ENCODE results near the gene MYH14. TPM values are rescaled to one million over a fixed set of nuclear protein-coding genes. Genes with fewer than 3 reads are reported as not detected.

MYH14 gene
- total RNA-seq, 1 donor from 2014 or later: not detected

- no peak for DNase-seq (ENCODE audit: low spot score)
- no peak for TF ChIP-seq CTCF (IDR thresholded peaks at IDR 0.05; ENCODE audit: unreplicated experiment)
- H3K27me3 Mint-ChIP-seq (ENCODE audit: unreplicated experiment): peaks cover 6% of the 10 kb centered on the region
- H3K27ac Mint-ChIP-seq (ENCODE audit: unreplicated experiment): no peak overlapping the region
- H3K36me3 Mint-ChIP-seq (ENCODE audit: low read depth, unreplicated experiment): peaks cover 14% of the 10 kb centered on the region
- peaks cover 26% of the 10 kb centered on the region for H3K9me3 Mint-ChIP-seq (ENCODE audit: unreplicated experiment)
- no peaks in the 10 kb centered on the region for H3K4me1 Mint-ChIP-seq (ENCODE audit: unreplicated experiment)
- no peak overlapping the region for H3K4me3 Mint-ChIP-seq (ENCODE audit: unreplicated experiment)
These were observed 77.6 kb downstream of the MYH14 start for GRCh38 chr19:50280983-50281382.

- Mint-ChIP-seq H3K4me1 (ENCODE audit: unreplicated experiment) (no peaks in the 10 kb centered on the region), H3K36me3 (ENCODE audit: low read depth, unreplicated experiment) (peaks cover 14% of the 10 kb centered on the region), H3K9me3 (ENCODE audit: unreplicated experiment) (peaks cover 22% of the 10 kb centered on the region), H3K27me3 (ENCODE audit: unreplicated experiment) (peaks cover 3% of the 10 kb centered on the region), H3K4me3 (ENCODE audit: unreplicated experiment) (no peak overlapping the region), H3K27ac (ENCODE audit: unreplicated experiment) (no peak overlapping the region)
- no peak for DNase-seq (ENCODE audit: low spot score)
- no peak for TF ChIP-seq CTCF (IDR thresholded peaks at IDR 0.05; ENCODE audit: unreplicated experiment)
These were observed 78.1 kb downstream of the MYH14 start for GRCh38 chr19:50281491-50281890.

GRCh38 chr19:50285833-50286232 lies 82.4 kb downstream of the MYH14 start:
- H3K36me3 Mint-ChIP-seq (ENCODE audit: low read depth, unreplicated experiment): peaks cover 25% of the 10 kb centered on the region

GRCh38 chr19:50286443-50286842 lies 83.0 kb downstream of the MYH14 start:
- no peak overlapping the region for H3K27ac Mint-ChIP-seq (ENCODE audit: unreplicated experiment)
- peaks cover 40% of the 10 kb centered on the region for H3K9me3 Mint-ChIP-seq (ENCODE audit: unreplicated experiment)
- no peak for TF ChIP-seq CTCF (IDR thresholded peaks at IDR 0.05; ENCODE audit: unreplicated experiment)
- no peaks in the 10 kb centered on the region for H3K4me1 Mint-ChIP-seq (ENCODE audit: unreplicated experiment)
- peaks cover 13% of the 10 kb centered on the region for H3K27me3 Mint-ChIP-seq (ENCODE audit: unreplicated experiment)
- DNase-seq (ENCODE audit: low spot score): no peak
- peaks cover 23% of the 10 kb centered on the region for H3K36me3 Mint-ChIP-seq (ENCODE audit: low read depth, unreplicated experiment)
- no peak overlapping the region for H3K4me3 Mint-ChIP-seq (ENCODE audit: unreplicated experiment)

More at GRCh38 chr19:50285833-50286232, 82.4 kb downstream of the MYH14 start:
- Mint-ChIP-seq H3K27me3 (ENCODE audit: unreplicated experiment) (peaks cover 11% of the 10 kb centered on the region), H3K9me3 (ENCODE audit: unreplicated experiment) (peaks cover 44% of the 10 kb centered on the region), H3K27ac (ENCODE audit: unreplicated experiment) (no peak overlapping the region), H3K4me3 (ENCODE audit: unreplicated experiment) (no peak overlapping the region), H3K4me1 (ENCODE audit: unreplicated experiment) (no peaks in the 10 kb centered on the region)
- no peak for DNase-seq (ENCODE audit: low spot score)
- TF ChIP-seq CTCF (IDR thresholded peaks at IDR 0.05; ENCODE audit: unreplicated experiment): no peak

- Mint-ChIP-seq H3K9me3 (ENCODE audit: unreplicated experiment) (peaks cover 40% of the 10 kb centered on the region), H3K36me3 (ENCODE audit: low read depth, unreplicated experiment) (peaks cover 23% of the 10 kb centered on the region), H3K4me1 (ENCODE audit: unreplicated experiment) (no peaks in the 10 kb centered on the region)
These were observed 83.9 kb downstream of the MYH14 start for GRCh38 chr19:50287331-50287730.

More at GRCh38 chr19:50287331-50287730, 83.9 kb downstream of the MYH14 start:
- Mint-ChIP-seq H3K4me3 (ENCODE audit: unreplicated experiment) (no peak overlapping the region), H3K27me3 (ENCODE audit: unreplicated experiment) (peaks cover 13% of the 10 kb centered on the region), H3K27ac (ENCODE audit: unreplicated experiment) (no peak overlapping the region)
- no peak for DNase-seq (ENCODE audit: low spot score)
- no peak for TF ChIP-seq CTCF (IDR thresholded peaks at IDR 0.05; ENCODE audit: unreplicated experiment)

Data from endothelial cell (in vitro differentiated cells).